Karpas-422 (cell line): ENCODE data around the gene BCAM. TPM values are rescaled to one million over a fixed set of nuclear protein-coding genes. Genes with fewer than 3 reads are reported as not detected.

ENCODE experiments used
- DNase-seq: peaks from one replicate; pipeline ENCODE4 v3.0.0-alpha.2; 2015
- H2AFZ ChIP-seq: fragments of 200-600 bp; sonication (generic); 2 replicates; pipeline ENCODE4 v1.6.1; 2014; ENCODE audit warnings: antibody characterized with exemption, low read length, mixed read lengths
- H3K27ac ChIP-seq: fragments of 200-600 bp; sonication (generic); 2 replicates; pipeline ENCODE4 v1.5.1; 2014; ENCODE audit warnings: mild to moderate bottlenecking, low read length, moderate library complexity
- H3K27me3 ChIP-seq: fragments of 200-600 bp; sonication (generic); 2 replicates; pipeline ENCODE4 v1.6.1; 2014; ENCODE audit warnings: low read length, mixed read lengths
- H3K36me3 ChIP-seq: fragments of 200-600 bp; sonication (generic); 2 replicates; pipeline ENCODE4 v1.6.1; 2014; ENCODE audit warnings: low read length, mixed read lengths; ENCODE audit not compliant: insufficient read depth
- H3K4me1 ChIP-seq: fragments of 200-600 bp; sonication (generic); 2 replicates; pipeline ENCODE4 v1.6.1; 2014; ENCODE audit warnings: mild to moderate bottlenecking, low read length, mixed read lengths
- H3K4me2 ChIP-seq: fragments of 200-600 bp; sonication (generic); 2 replicates; pipeline ENCODE4 v1.6.1; 2014; ENCODE audit warnings: low read length, low read depth, mild to moderate bottlenecking; ENCODE audit not compliant: poor library complexity, severe bottlenecking
- H3K4me3 ChIP-seq: fragments of 200-600 bp; sonication (generic); 2 replicates; pipeline ENCODE4 v1.5.1; 2014; ENCODE audit warnings: mild to moderate bottlenecking, antibody characterized with exemption, low read length, mixed read lengths
- H3K79me2 ChIP-seq: fragments of 200-600 bp; sonication (generic); 2 replicates; pipeline ENCODE4 v1.6.1; 2014; ENCODE audit warnings: mild to moderate bottlenecking, low read length, mixed read lengths
- H3K9ac ChIP-seq: fragments of 200-600 bp; sonication (generic); 2 replicates; pipeline ENCODE4 v1.6.0; 2014; ENCODE audit warnings: low read length
- H3K9me2 ChIP-seq: fragments of 200-600 bp; sonication (generic), shearing (Covaris generic); replicated peaks from 2 replicates; pipeline ENCODE4 v1.6.0; 2014; ENCODE audit warnings: mild to moderate bottlenecking, low read length, moderate library complexity; ENCODE audit not compliant: insufficient read depth
- H3K9me3 ChIP-seq: fragments of 300-700, 200-600 bp; sonication (generic); 2 replicates; pipeline ENCODE4 v1.6.1; 2014; ENCODE audit warnings: low read length, mixed read lengths
- H4K20me1 ChIP-seq: fragments of 200-600 bp; sonication (generic); 2 replicates; pipeline ENCODE4 v1.6.1; 2014; ENCODE audit warnings: mild to moderate bottlenecking, antibody characterized with exemption, low read length, low read depth; ENCODE audit not compliant: insufficient read depth
- total RNA-seq: library from RNA; depleted of rRNA; stranded (reverse); fragments of >200 nt; shearing (Covaris generic); gene quantifications from 2 replicates; pipeline ENCODE4 v1.2.3, GENCODE V29; 2014; ENCODE audit warnings: low replicate concordance

BCAM gene
- total RNA-seq, 1 experiment from 2014 or later = not detected

DNA sequence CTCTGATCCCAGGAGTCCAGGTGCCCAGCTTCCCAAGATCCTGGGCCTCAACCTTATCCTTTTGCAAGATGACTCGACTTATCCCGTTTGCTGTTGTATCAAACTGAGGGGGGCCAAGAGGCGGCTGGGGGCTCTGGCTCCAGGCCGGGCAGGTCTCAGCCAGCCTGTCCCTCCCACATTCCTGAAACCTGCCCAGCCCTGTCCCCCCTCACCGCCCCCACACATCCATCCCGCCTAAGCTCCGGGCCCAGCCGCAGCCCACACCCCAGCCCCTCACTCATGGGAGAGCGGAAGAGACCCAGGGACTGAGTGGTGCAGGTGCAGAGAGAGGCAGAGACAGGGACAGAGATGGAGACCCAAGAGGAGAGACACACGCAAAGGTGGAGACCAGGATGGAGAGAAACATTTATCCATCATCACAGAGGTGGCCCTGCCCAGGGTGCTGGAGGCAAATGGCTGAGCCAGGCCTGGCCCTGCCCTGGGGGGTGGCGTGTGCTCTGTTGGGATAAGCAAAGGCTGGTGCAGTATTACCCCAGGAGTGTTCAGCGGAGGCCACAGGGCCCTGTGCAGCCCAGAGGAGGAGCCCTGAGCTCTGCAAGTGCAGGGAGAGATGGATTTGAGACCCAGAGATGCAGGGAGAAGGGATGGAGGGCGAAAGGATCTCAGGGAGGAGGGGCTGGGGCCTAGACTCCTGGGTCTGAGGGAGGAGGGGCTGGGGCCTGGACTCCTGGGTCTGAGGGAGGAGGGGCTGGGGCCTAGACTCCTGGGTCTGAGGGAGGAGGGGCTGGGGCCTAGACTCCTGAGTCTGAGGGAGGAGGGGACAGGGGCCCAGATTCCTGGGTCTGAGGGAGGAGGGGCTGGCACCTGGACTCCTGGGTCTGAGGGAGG is 1.6 kb downstream of the BCAM start:
- H3K27me3 ChIP-seq = no peaks in the 10 kb centered on the region
- no peaks in the 10 kb centered on the region for H3K36me3 ChIP-seq
- H3K4me2 ChIP-seq = no peak overlapping the region
- H4K20me1 ChIP-seq = no peaks in the 10 kb centered on the region
- H3K4me3 ChIP-seq = no peak overlapping the region
- no peaks in the 10 kb centered on the region for H3K4me1 ChIP-seq
- no peak overlapping the region for H2AFZ ChIP-seq
- no peaks in the 10 kb centered on the region for H3K79me2 ChIP-seq
- H3K27ac ChIP-seq = no peak overlapping the region
- no peaks in the 10 kb centered on the region for H3K9me3 ChIP-seq
- H3K9ac ChIP-seq = no peak overlapping the region
- no peak for DNase-seq
- no peaks in the 10 kb centered on the region for H3K9me2 ChIP-seq

DNA sequence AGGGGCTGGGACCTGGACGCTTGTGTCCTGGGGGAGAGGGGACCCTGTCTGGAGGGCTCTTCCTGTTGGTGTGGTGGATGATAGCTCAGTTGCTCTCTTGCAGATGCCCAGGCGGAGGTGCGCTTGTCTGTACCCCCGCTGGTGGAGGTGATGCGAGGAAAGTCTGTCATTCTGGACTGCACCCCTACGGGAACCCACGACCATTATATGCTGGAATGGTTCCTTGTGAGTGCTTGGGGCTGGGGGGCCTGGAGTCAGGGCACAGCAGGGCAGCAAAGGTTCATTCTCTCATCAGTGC is 2.2 kb downstream of the BCAM start:
- no peak overlapping the region for H3K4me3 ChIP-seq
- H3K27me3 ChIP-seq = no peaks in the 10 kb centered on the region
- H3K27ac ChIP-seq = no peak overlapping the region
- H4K20me1 ChIP-seq = no peaks in the 10 kb centered on the region
- H3K9me2 ChIP-seq = no peaks in the 10 kb centered on the region
- H3K9ac ChIP-seq = no peak overlapping the region
- no peaks in the 10 kb centered on the region for H3K36me3 ChIP-seq
- H3K79me2 ChIP-seq = no peaks in the 10 kb centered on the region
- H3K4me2 ChIP-seq = no peak overlapping the region
- H3K9me3 ChIP-seq = no peaks in the 10 kb centered on the region
- H2AFZ ChIP-seq = no peak overlapping the region
- DNase-seq = no peak
- H3K4me1 ChIP-seq = no peaks in the 10 kb centered on the region

DNA sequence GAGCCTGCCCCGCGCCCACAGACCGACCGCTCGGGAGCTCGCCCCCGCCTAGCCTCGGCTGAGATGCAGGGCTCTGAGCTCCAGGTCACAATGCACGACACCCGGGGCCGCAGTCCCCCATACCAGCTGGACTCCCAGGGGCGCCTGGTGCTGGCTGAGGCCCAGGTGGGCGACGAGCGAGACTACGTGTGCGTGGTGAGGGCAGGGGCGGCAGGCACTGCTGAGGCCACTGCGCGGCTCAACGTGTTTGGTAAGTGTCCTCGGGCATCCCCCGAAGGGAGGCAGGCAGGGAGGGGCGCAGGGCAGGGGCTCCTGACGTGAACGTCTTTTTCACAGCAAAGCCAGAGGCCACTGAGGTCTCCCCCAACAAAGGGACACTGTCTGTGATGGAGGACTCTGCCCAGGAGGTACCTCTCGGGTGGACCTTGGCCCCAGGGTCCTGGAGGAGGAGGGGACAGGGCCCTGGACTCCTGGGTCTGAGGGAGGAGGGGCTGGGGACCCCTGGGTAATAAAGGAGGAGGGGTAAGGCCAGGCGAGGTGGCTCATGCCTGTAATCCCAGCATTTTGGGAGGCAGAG is 3.3 kb downstream of the BCAM start:
- no peak for DNase-seq
- Histone ChIP-seq H3K27ac (no peak overlapping the region), H3K9me3 (no peaks in the 10 kb centered on the region), H3K9me2 (no peaks in the 10 kb centered on the region), H3K4me2 (no peak overlapping the region), H3K9ac (no peak overlapping the region), H2AFZ (no peak overlapping the region), H3K79me2 (no peaks in the 10 kb centered on the region), H3K4me1 (no peaks in the 10 kb centered on the region), H3K27me3 (no peaks in the 10 kb centered on the region), H3K36me3 (no peaks in the 10 kb centered on the region), H4K20me1 (no peaks in the 10 kb centered on the region), H3K4me3 (no peak overlapping the region)

DNA sequence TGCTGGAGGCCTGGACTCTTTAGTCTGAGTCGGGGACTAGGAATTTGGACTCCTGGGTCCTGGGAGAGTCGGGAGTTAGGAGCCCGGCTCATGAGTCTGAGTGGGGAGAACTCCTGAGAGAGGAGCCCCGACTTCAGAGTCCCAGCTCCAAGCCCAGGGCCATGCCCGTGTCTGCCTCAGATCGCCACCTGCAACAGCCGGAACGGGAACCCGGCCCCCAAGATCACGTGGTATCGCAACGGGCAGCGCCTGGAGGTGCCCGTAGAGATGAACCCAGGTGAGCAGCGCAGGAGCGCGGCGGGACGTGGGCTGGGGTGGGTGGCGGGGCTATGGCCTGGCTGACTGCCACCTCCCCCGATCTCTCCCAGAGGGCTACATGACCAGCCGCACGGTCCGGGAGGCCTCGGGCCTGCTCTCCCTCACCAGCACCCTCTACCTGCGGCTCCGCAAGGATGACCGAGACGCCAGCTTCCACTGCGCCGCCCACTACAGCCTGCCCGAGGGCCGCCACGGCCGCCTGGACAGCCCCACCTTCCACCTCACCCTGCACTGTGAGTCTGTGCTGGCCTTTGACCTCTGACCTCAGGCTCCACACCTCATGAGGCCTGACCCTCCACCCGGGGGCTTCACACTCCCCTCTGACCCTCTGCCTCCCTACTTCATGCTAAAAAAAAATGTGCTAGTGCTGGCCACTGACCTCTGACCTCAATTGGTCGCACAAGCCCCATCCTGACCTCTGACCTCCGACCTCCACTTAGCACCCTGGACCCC is 4.4 kb downstream of the BCAM start:
- no peak overlapping the region for H3K4me2 ChIP-seq

DNA sequence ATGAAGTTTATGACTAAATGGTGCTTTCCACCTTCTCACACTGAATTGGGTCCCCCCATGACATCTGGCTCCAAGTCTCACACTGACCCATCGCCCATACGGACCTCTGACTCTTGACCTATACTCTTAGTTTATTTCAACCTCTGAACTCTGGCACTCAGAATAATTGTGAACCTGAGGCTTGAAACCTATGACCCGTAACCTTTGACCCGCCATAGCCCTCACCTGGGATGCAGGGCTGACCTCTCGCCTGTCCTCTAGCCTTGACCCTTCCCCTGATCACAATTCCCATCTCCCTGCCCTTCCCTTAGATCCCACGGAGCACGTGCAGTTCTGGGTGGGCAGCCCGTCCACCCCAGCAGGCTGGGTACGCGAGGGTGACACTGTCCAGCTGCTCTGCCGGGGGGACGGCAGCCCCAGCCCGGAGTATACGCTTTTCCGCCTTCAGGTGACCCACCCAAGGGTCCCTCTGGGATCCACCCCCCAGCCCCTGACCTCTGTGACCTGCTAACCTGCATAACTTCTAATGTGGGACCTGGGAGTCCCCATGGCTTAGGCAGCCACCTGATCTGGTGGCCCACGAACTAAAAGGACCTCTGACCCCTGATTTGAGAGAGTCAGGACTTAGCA is 5.1 kb downstream of the BCAM start:
- Histone ChIP-seq H2AFZ (no peak overlapping the region), H3K9ac (no peak overlapping the region), H3K4me1 (no peaks in the 10 kb centered on the region), H3K36me3 (no peaks in the 10 kb centered on the region), H3K4me2 (no peak overlapping the region), H3K9me2 (no peaks in the 10 kb centered on the region), H4K20me1 (no peaks in the 10 kb centered on the region), H3K27ac (no peak overlapping the region), H3K79me2 (no peaks in the 10 kb centered on the region), H3K4me3 (no peak overlapping the region), H3K27me3 (no peaks in the 10 kb centered on the region), H3K9me3 (no peaks in the 10 kb centered on the region)
- DNase-seq = no peak

More for the DNA sequence above, 4.4 kb downstream of the BCAM start:
- H3K9me3 ChIP-seq = no peaks in the 10 kb centered on the region
- no peak for DNase-seq
- no peaks in the 10 kb centered on the region for H4K20me1 ChIP-seq
- H3K79me2 ChIP-seq = no peaks in the 10 kb centered on the region
- no peak overlapping the region for H2AFZ ChIP-seq
- no peak overlapping the region for H3K27ac ChIP-seq
- no peaks in the 10 kb centered on the region for H3K36me3 ChIP-seq
- no peaks in the 10 kb centered on the region for H3K9me2 ChIP-seq
- H3K4me3 ChIP-seq = no peak overlapping the region
- H3K27me3 ChIP-seq = no peaks in the 10 kb centered on the region
- no peak overlapping the region for H3K9ac ChIP-seq
- no peaks in the 10 kb centered on the region for H3K4me1 ChIP-seq

DNA sequence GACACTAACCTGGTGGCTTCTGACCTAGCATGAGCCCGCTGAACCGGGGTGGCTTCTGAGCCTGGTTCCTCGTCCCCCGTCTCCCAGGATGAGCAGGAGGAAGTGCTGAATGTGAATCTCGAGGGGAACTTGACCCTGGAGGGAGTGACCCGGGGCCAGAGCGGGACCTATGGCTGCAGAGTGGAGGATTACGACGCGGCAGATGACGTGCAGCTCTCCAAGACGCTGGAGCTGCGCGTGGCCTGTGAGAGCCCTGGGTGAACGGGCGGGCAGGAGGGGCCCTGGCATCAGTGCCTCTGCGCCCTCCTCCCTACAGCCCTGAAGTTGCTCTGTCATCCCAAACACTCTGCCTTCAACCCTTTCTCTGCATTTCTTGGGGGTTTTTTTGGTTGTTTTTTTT is 5.6 kb downstream of the BCAM start:
- H3K9me3 ChIP-seq = no peaks in the 10 kb centered on the region
- H3K27me3 ChIP-seq = no peaks in the 10 kb centered on the region
- no peaks in the 10 kb centered on the region for H3K36me3 ChIP-seq
- DNase-seq = no peak
- H3K4me3 ChIP-seq = no peak overlapping the region
- no peaks in the 10 kb centered on the region for H4K20me1 ChIP-seq
- H3K9me2 ChIP-seq = no peaks in the 10 kb centered on the region
- no peaks in the 10 kb centered on the region for H3K79me2 ChIP-seq
- no peaks in the 10 kb centered on the region for H3K4me1 ChIP-seq
- no peak overlapping the region for H2AFZ ChIP-seq
- H3K27ac ChIP-seq = no peak overlapping the region
- no peak overlapping the region for H3K4me2 ChIP-seq
- H3K9ac ChIP-seq = no peak overlapping the region

DNA sequence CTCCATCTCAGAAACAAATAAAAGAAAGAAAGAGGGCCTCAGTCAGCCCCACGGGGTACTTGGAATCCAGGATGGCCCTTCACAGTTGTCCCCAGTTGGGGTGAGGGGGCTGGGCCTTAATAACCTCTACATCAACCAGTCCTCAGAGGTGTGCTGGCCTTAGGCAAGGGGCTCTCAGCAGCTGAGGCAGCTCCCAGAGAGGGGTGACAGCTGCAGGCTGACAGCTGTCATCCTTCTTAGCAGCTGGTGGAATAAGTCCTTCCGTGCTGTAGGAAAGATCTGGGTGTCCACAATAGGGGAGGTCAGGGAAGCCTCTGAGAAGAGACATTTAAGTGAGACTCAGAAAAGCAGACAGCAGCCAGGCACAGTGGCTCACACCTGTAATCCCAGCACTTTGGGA is 7.4 kb downstream of the BCAM start:
- H3K9ac ChIP-seq = no peak overlapping the region
- H3K27me3 ChIP-seq = no peaks in the 10 kb centered on the region
- no peak for DNase-seq
- H3K9me3 ChIP-seq = no peaks in the 10 kb centered on the region
- H4K20me1 ChIP-seq = no peaks in the 10 kb centered on the region
- H3K4me3 ChIP-seq = no peak overlapping the region
- H3K4me1 ChIP-seq = no peaks in the 10 kb centered on the region
- H2AFZ ChIP-seq = no peak overlapping the region
- no peak overlapping the region for H3K27ac ChIP-seq
- no peaks in the 10 kb centered on the region for H3K9me2 ChIP-seq
- no peak overlapping the region for H3K4me2 ChIP-seq
- H3K79me2 ChIP-seq = no peaks in the 10 kb centered on the region
- no peaks in the 10 kb centered on the region for H3K36me3 ChIP-seq
